Measurements from ENCODE around the gene NBEA.

NBEA gene

DNA sequence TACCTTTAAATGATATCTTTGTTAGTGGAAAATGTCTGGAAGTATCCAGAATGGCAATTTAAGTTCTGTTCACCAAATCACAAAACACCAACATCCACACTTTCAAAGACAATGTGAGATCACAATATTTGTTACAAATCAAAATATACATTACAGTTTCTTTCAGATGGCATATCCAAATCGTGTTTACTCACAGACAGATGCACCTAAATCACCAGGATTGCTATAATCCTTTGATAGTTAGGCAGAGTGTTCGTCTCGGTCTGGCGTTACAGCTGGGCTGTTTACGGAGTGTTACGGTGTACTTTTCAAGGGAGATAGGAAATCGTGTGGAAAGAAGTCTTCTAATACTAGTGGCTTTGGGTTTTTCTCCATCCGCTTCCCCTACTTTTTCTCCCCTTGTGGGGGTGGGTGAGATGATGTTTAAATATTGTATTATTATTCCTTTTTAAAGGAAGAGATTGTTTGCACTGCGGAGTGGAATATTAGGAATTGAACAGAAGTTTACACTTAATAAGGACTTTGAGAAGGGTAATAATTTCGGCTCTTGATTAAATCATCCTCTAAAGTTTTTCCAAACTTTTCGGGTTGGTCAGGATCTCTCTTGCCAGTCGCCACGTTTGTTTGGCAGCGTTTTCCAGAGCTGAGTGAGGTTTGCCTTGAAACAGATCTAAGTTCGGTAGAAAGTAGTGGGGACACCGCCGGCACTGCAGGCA, 532.6 kb downstream of the NBEA start:
- no peak for DNase-seq (ENCODE audit: low read depth, low spot score)

DNA sequence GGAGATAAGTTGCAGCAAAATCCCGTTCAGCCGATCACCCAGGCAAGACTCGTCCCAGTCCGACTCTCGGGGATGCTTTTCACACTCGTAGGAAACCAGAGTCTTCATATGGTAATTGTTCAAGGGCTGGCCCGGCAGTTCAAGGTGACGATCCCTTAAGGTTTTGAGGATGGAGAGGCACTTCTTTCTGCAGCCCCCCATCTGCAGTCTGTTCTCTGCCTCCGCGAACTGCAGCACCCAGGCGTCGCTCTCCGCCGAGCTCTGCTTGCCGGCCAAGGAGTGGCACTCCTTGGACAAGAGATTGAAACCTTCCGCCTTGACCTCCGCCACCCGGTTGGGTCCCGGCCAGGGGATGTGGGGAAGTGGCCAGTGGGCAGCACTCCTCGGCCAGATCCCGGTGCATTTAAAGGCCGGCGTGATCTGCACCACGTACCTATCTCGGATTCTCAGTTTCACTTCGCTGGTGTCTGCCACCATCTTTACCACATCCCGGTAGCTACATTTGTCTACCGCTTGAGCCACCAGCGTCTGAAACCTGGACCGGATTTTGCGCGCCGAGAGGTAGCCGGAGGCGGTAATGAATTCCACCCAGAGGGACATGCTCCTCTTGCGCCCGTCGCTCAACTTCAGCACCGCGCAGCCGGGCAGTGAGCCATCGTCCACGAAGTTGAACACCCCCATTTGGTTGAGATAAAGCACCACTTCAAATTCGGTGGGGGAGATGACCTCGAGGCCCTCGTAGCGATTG, 533.3 kb downstream of the NBEA start:
- no peak for DNase-seq (ENCODE audit: low read depth, low spot score)

DNA sequence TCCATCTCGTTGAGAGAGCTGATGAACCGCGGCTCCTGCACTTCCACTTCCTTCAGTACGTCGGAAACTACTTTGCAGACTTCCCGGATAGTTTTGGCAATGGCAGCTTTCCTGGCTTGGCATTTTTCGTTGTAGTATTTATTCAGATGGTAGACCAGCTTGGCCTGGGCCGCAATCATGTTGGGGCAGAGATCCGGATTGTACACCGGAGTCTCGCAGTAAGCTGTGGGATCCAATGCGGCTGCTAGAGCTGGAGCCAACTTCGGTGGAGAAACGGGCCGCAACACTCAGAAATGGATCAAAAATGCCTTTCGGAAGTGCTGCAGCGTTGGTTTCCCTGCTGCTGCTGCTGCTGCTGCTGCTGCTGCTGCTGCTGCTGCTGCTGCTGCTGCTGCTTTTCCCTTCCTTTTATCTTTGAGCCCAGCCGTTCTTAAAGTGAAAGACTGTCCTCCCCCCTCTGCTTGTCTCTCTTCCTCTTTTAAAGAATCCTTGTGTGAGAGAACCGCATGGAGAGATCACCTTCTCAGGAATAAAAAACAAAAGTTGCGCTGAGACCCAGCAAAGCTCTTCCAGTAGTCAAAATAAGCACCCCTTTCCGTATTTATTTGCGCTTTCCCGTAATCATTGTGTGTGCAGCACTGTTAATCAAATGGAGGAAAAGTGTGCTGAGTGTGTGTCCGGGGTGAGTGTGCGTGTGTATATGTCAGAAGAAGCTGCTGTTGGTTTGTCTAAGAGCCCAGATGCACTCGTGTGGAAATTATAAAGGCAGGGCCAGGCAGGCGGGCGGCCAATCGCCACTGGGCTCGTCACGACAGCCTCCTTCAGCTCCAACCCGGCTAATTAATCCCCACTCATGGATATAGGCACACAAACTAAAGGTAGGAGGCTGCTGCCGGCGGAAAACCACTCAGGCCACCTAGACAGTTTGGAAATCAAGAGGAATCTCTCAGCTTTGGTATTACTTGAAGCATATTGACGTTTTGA, 534.2 kb downstream of the NBEA start, which contains the start of gene MAB21L1:
TSS of gene MAB21L1 (minus strand) at position 730 of the 984 bp plus-strand sequence. CDS start at position 179, 551 bp downstream.
- no peak for DNase-seq (ENCODE audit: low read depth, low spot score)

DNA sequence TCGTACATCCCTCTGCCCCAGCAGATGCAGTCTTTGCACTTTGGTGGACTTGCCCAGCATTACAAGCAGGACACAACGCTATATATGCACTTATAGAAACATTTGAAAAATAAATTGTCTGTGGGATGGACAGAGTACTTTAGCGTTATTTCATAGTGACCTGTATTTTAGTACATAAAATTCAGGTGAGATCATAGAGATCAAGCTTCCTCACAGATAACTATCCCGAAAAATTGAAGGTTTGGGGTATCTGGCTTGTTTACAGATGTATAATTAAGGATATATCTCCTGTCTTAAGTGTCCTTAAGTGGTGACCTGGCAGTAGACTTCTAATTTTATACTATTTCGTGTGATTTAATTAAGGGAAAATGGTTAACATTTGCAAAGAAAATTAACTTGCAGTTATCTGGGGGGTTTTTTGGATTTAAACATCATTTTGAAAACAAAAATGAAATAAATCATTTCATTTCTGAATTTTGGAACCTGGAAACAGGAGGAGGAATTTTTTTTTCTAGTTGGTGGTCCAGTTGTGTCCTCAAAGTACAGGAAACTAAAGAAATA, 535.4 kb downstream of the NBEA start:
- no peak for DNase-seq (ENCODE audit: low read depth, low spot score)

DNA sequence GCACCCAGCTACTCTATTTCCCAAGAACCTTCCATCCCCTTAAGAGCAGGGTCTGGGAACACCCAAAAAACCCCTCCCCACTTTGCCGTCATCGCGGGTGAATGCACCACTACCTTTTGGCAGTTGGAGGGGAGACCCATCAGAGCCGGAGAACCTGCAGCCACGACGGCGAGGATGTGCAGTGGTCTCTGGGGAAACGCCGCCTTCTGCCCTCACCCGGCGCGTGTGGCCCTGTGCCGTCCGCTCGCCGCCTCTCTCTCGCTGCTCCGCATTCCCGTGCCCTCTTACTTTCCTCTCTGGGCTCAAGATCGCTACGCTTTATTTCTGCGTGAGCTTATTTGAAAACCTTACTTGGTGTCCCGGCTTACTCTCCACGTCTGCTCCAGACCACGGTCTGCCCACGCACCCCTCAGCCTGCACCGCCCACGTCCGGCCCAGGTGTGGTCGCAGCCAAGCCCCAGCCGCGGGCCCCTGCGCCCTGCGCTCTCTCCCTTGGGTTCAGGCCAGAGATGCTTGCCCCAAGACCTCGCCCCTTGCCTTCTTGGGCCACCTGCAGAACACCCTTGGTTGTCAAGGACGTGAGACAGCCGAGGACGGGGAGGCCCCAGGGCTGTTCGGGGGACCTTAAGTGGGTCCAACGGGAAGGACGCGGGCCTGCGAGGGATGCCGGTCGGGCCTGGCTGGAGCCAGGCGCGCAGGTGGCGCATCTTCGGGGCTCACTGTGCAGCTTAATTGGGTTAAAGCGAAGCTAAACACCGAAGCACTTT, 536.4 kb downstream of the NBEA start:
- DNase-seq (ENCODE audit: low read depth, low spot score): no peak

DNA sequence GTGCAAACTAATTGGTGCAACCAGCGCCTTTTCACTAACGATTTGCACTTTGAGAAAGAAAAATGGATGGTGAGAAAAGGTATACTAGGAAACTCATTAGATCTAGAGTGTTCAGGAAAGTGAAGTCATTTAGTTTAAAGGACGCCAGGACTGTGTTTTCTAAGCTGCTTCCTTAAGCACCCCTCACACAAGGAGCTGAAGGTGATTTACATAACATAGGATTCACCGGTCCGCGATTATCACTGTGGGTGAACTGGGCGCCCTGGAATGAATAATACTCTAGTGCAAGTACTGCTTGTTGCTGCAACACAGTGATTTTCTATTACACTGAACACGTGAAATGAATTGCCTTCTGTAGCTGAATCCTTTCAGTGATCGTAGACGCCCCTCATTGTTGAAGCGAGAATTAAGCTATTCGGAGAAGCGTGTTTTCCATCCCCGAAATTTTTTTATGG, 537.0 kb downstream of the NBEA start:
- DNase-seq (ENCODE audit: low read depth, low spot score): no peak

DNA sequence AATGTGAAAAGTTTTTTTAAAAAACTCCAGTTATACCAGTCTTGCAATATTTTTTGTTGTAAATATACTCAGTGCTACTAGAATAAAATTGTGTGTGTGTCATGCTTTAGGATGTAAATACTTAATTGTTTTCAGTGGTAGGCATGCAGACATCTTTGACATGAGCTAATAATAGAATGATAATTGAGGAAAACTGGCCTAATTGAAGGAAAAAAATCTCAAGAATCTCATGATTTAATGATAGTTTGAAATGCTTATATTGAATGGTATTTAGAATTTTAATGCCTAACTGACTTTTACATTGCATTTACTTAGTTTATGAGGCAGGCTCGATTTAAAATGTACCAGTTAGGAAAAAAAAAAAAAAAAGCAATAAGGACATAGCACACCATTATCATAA, 537.6 kb downstream of the NBEA start:
- DNase-seq (ENCODE audit: low read depth, low spot score): no peak

DNA sequence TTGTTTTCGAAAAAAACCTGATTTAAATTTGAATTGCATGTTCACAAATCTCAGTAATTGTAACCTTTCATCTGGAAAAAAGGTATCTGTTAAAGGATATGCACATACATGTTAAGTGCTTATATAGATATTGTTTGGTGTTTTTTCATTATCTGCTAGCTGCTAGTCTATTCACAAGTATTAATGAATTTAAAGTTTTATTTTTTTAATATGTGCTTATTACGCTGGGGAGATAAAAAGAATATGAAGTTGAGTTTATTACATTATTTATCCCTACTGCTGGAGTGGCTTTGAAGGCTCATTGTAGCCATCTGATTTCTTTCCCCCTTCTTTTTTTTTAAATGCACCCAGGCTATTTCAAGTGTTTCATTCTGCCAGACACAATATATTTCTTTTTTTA, 538.3 kb downstream of the NBEA start:
- no peak for DNase-seq (ENCODE audit: low read depth, low spot score)

DNA sequence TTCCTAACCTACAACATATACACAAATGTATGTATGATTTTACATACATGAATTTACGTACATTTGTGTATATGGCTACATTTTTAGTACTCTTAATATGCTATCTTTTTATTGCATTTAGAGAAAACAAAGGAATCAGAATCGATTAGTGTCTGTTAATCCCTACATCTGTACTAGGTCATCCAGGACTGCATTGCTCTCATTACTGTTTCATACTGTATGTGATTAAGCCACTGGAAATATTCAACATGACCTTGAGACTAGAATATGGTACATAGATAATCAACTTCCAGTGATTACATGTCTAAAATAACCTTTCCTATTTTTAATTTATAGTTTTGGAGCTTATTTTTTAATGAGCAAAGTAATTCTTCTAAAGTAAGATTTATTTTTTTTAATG, 539.7 kb downstream of the NBEA start:
- DNase-seq (ENCODE audit: low read depth, low spot score): no peak

DNA sequence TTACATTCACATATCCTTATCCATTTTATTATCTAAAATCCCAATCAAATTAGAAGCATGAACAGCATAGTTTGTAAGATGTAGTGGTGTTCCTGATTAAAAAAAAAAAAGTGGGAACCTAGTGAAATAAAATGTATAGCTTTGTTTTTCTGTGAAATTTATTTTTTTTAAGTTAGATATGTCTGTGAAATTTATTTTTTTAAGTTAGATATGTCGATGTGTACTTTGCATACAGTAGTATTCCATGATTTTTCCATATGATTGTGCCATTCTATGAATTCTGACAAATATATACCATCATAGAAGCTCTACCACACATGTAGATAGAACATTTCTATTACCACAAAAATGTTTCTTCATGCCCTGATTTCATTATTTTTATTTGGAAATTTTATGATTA, 540.5 kb downstream of the NBEA start:
- DNase-seq (ENCODE audit: low read depth, low spot score): no peak

DNA sequence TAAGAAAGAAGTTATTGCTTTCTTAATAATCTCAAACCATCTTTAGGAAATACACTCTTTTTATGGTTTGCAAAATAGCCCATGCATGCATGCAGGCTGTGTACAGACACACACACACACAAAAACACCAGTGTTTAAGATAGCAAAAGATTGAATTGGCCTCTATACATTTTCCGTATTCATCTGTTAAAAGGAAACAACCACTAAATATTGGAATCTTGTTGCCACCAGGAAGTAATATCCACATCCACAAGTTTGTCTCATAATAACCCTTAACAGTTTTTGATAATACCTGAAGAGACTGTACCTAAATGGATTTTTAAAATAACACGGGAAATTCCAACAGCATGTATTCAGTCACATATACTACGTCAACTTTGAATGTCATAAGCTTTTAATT, 541.7 kb downstream of the NBEA start:
- no peak for DNase-seq (ENCODE audit: low read depth, low spot score)

DNA sequence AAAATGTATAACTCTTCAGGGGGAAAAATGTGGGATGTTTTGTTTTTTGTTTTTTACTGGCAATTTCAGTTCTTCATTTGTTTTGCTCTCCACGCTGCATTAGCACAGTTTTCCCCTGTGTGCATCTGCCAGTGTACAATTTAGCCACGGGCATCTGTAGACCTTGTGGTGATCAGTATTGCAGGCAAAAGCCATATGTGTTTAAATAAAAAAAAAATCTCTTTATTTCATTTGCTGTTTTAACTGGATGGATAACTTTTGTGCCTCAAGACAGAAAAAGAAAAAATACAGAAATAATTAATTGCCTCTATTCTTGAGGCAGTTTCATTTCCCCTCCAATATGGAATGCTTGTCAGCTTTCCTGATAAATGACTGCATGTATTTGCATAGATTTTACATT, 542.3 kb downstream of the NBEA start:
- DNase-seq (ENCODE audit: low read depth, low spot score): no peak

DNA sequence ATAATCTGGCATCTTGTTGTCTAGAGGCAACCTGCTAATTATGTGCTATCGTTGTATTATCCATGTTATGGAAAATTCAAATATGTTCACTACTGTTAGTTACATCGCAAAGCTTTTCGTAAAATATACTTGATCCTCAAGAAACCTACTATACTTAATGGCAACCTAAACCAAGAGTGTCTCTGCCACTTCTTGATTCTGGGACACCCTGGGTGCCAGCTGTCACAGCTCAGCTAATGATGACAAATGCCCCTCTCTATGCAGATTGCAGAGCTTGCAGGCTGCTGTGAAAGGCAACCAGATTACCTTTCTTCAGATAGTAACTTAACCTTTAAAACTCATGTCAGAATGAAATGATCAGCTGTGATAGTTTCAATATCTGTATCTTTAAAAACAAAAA, 543.4 kb downstream of the NBEA start:
- DNase-seq (ENCODE audit: low read depth, low spot score): no peak

DNA sequence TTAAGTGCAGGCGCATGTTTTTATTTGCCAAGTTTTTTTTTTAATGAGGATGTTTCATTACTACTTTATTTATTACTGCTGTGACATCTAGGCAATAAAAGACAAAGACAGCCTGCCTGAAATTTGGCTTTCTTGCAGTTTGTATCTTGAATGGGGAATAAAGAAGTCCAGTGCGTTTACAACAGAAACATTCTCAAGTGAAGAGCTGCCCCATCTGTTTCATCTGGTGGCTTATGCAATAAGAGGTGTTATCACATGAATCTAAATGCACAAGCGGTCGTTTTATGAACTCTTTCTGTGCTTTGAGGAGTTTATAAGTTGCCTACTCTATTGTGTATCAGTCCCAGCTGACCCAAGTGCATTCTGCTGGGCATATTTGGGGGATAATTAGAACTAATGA, 547.0 kb downstream of the NBEA start:
- DNase-seq (ENCODE audit: low read depth, low spot score): no peak

DNA sequence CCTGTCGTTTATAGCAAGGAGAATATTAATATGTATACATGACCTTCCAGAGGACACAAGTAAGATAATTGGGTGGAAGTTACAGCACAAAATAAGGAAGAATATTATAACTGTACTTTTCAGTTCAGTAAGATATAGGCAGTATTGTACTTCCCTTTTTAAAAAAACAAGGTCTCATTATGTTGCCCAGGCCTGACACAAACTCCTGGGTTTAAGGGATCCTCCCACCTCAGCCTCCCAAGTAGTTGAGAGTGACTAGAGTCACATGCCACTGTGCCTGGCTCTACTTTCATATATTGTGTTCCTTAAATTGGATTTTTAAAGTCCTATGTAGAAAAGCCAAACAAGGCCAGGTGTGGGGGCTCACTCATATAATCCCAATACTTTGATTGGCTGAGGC, 553.9 kb downstream of the NBEA start:
- DNase-seq (ENCODE audit: low read depth, low spot score): no peak

DNA sequence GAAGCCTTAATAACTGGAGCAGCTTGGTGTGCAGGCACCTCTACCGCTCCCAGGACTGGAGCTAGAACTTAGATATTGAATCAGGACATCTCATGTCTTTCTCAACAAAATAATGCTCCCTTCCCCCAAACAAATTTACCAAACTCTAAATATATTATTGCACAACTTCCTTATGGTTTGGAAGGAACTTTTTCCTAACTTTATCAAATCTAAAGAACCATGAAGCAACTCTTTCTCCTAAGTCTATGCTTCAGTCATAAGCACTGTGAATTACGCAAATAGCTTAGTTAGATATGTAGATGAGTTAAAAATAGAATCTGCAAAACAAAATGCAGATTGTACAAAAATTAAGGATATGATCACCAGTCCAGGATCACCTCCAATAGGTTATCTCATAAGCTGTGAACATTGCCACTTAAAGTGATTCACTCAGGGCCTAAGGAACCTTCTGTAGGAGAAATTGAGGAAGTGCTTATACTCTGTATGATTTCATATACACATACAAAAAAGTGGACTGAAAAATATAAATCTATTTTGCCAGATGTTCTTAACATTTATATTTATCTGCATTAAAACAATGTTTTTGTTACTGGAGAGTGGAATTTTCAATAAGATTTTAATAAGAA, 554.8 kb downstream of the NBEA start:
- DNase-seq (ENCODE audit: low read depth, low spot score): no peak

DNA sequence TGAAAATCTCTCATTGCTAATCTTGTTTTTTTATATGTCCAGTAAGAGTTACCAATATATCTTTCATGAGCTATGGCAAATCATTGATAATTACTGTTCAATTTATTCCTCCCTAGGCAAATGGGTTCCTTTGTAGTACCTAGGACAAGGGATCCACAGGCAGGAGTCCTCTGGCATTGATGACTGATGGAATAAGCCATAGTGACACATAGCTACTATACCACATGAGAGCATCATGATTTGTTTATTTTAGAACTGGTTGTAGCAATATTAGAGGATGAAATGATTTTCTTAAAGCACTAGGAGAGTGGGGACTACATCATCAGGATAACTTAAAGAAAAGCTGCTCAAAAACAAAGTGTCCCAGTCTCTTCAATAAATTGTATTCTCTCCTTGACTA, 556.2 kb downstream of the NBEA start:
- no peak for DNase-seq (ENCODE audit: low read depth, low spot score)

DNA sequence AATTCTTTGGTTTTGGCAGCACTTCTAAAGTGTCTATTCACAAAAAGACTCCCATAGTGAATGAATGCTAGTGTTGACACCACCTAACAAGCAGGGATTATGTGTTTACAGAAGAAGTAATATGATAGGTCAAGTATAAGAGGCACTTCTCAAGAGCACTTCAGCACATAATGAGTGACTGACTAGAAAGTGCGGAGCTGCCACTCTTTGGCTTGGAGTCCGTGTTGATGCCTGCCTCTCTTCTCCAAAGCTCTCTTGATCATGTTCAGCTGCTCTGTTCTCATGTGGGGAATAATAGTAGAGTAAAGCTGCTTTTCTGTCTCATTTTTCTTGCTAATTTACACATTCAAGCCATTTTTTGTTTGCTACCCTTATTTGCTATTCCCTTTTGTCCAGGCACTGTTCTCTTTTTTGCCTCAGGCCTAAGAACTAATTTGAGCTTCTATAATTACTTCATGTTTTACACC, 557.2 kb downstream of the NBEA start:
- no peak for DNase-seq (ENCODE audit: low read depth, low spot score)

DNA sequence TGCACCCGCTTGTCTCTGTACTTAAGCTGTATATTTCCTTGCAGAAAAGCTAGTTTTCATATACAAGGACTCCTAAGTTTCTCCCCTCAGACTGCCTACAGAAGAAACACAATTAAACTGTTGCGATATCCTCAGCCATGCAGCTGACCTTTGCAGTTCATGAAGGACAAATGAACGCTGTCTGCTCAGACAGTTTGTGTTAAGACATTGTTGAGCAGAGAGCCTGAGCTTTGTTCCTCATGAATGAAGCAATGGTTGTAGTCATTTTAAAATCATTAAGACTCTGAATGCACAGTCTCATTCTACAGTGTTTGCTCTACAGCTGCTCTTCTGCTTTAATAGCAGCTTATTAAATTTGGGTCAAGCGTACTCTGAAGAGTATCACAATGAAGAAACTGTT, 557.6 kb downstream of the NBEA start:
- no peak for DNase-seq (ENCODE audit: low read depth, low spot score)

DNA sequence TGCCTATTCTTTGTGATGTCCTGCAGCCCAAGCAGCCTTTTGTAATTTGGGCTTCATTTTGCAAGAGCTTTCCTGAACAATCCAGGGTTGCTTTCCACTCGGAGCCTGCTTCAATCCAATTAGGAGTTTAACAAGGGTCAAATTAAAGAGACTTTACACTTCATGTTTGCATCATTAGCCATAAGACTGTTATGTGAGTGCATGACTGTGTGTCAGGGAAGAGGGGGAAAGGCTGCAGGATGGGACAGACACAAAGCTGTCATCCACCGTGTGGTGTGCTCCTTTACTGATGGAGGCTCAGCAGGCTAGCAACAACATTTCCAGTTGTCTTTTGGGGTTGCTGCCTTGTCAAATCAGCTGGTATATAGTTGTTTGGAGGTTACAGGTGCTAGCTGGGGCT, 558.1 kb downstream of the NBEA start:
- DNase-seq (ENCODE audit: low read depth, low spot score): no peak
